ENCODE results near the gene TNFRSF1B.
A peak's percentile ranks its signal among the peaks of the same experiment; 100 is the strongest.

The TNFRSF1B gene

GRCh38 chr1:12208764-12209494 is 42.1 kb downstream of the TNFRSF1B start:
- Histone ChIP-seq H3K4me3 (ENCODE audit: severe bottlenecking) (no peak overlapping the region), H3K4me1 (ENCODE audit: insufficient read depth, poor library complexity, severe bottlenecking) (no peaks in the 10 kb centered on the region), H3K27me3 (ENCODE audit: insufficient read depth, poor library complexity, severe bottlenecking) (no peaks in the 10 kb centered on the region), H3K27ac (ENCODE audit: poor library complexity, severe bottlenecking) (no peak overlapping the region), H3K9me3 (ENCODE audit: severe bottlenecking) (no peaks in the 10 kb centered on the region), H3K36me3 (ENCODE audit: low read depth) (no peaks in the 10 kb centered on the region)
- DNase-seq (ENCODE audit: low spot score) (no peak), ATAC-seq (ENCODE audit: low read depth) (peak; percentile 88)
- TF ChIP-seq, protein P1, sequence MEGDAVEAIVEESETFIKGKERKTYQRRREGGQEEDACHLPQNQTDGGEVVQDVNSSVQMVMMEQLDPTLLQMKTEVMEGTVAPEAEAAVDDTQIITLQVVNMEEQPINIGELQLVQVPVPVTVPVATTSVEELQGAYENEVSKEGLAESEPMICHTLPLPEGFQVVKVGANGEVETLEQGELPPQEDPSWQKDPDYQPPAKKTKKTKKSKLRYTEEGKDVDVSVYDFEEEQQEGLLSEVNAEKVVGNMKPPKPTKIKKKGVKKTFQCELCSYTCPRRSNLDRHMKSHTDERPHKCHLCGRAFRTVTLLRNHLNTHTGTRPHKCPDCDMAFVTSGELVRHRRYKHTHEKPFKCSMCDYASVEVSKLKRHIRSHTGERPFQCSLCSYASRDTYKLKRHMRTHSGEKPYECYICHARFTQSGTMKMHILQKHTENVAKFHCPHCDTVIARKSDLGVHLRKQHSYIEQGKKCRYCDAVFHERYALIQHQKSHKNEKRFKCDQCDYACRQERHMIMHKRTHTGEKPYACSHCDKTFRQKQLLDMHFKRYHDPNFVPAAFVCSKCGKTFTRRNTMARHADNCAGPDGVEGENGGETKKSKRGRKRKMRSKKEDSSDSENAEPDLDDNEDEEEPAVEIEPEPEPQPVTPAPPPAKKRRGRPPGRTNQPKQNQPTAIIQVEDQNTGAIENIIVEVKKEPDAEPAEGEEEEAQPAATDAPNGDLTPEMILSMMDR (IDR thresholded peaks at IDR 0.05; ENCODE audit: poor library complexity, severe bottlenecking) = peak; percentile 89

DNA sequence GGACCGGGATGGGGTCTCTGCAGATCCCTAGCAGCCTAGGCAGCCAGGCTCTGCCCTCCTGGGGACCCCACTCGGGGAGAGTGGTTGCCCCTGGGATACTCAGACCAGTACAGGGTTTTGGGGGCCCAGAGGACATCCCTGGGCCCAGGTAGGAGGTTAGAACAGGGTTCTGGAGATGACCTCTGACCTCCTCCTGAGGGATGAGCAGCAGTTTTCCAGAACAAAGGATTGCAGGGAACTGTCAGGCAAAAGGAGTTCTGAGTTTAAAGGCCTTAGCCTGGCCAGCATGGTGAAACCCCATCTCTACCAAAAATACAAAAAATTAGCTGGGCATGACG is 42.7 kb downstream of the TNFRSF1B start:
- Histone ChIP-seq H3K27ac (ENCODE audit: poor library complexity, severe bottlenecking) (no peak overlapping the region), H3K27me3 (ENCODE audit: insufficient read depth, poor library complexity, severe bottlenecking) (no peaks in the 10 kb centered on the region), H3K4me1 (ENCODE audit: insufficient read depth, poor library complexity, severe bottlenecking) (no peaks in the 10 kb centered on the region), H3K4me3 (ENCODE audit: severe bottlenecking) (no peak overlapping the region), H3K36me3 (ENCODE audit: low read depth) (no peaks in the 10 kb centered on the region), H3K9me3 (ENCODE audit: severe bottlenecking) (no peaks in the 10 kb centered on the region)
- DNase-seq (ENCODE audit: low spot score) (no peak), ATAC-seq (ENCODE audit: low read depth) (no peak)
- TF ChIP-seq, protein P1 (IDR thresholded peaks at IDR 0.05; ENCODE audit: poor library complexity, severe bottlenecking) = no peak

DNA sequence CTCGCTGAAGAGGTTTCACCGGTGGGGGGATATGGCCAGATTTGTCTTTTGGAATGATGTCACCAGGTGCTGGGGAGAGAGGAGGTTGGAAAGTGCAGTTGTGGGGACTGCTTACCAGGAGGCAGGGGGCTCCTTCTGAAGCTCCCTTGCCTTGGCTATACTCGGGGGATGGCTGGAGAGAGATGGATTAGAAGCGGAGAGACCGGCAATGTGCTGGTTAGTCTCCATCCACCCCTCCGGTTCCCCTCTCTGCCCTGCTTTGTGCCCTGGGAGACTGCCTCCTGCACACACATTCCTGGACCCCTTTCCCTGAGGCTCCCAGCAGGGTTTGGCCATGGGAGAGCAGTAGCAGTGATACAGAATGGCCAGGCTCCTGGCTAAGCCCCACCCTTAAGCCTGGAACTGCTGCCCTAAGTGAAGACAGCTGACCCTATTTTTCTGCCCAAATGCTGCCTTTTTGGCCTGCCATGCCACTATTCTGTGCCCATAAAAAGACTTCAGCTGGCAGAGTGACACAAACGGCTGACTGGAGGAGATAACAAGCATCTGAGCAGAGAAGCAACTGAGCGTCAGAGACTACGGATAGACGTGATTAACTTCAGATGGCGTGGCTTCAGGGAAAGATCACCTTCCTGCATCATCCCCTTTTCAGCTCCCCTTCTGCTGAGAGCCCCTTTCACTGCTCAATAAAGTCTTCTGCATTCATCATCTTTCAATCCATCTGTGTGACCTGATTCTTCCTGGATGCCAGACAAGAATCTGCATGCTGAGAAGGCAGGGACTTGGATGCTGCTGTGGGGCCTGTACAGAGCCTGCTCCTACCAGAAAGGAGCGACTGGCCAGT is 48.5 kb downstream of the TNFRSF1B start:
- H3K4me1 ChIP-seq (ENCODE audit: insufficient read depth, poor library complexity, severe bottlenecking) = no peaks in the 10 kb centered on the region
- TF ChIP-seq, protein P1 (IDR thresholded peaks at IDR 0.05; ENCODE audit: poor library complexity, severe bottlenecking) = no peak
- no peak for ATAC-seq (ENCODE audit: low read depth)

GRCh38 chr1:12219800-12220199 is 53.0 kb downstream of the TNFRSF1B start:
- no peak for ATAC-seq (ENCODE audit: low read depth)
- Histone ChIP-seq H3K27ac (ENCODE audit: poor library complexity, severe bottlenecking) (no peak overlapping the region), H3K4me3 (ENCODE audit: severe bottlenecking) (no peak overlapping the region), H3K36me3 (ENCODE audit: low read depth) (no peaks in the 10 kb centered on the region), H3K27me3 (ENCODE audit: insufficient read depth, poor library complexity, severe bottlenecking) (no peaks in the 10 kb centered on the region), H3K9me3 (ENCODE audit: severe bottlenecking) (no peaks in the 10 kb centered on the region), H3K4me1 (ENCODE audit: insufficient read depth, poor library complexity, severe bottlenecking) (no peaks in the 10 kb centered on the region)
- TF ChIP-seq, protein P1 (IDR thresholded peaks at IDR 0.05; ENCODE audit: poor library complexity, severe bottlenecking) = no peak
- no peak for DNase-seq (ENCODE audit: low spot score)

More for the DNA sequence above, 48.5 kb downstream of the TNFRSF1B start:
- no peak overlapping the region for H3K27ac ChIP-seq (ENCODE audit: poor library complexity, severe bottlenecking)
- no peaks in the 10 kb centered on the region for H3K27me3 ChIP-seq (ENCODE audit: insufficient read depth, poor library complexity, severe bottlenecking)
- no peaks in the 10 kb centered on the region for H3K36me3 ChIP-seq (ENCODE audit: low read depth)
- no peak for DNase-seq (ENCODE audit: low spot score)
- H3K9me3 ChIP-seq (ENCODE audit: severe bottlenecking) = no peaks in the 10 kb centered on the region
- H3K4me3 ChIP-seq (ENCODE audit: severe bottlenecking) = no peak overlapping the region

Measured in RWPE2 (cell line).